Ishikawa (cell line): ENCODE data around the gene DPEP1.

Experiments used
- EP300 ChIP-seq: IDR thresholded peaks from 2 replicates; pipeline ENCODE4 v1.6.1; 2012; ENCODE audit warnings: borderline replicate concordance
- FOXM1 ChIP-seq: IDR thresholded peaks from 2 replicates; pipeline ENCODE4 v1.6.1; 2012; ENCODE audit warnings: low read depth, borderline replicate concordance
- RAD21 ChIP-seq: IDR thresholded peaks from 2 replicates; pipeline ENCODE4 v1.6.1; 2012; ENCODE audit warnings: low read depth

GRCh38 chr16:89629827-89630610 lies 16.6 kb downstream of the DPEP1 start:
- TF ChIP-seq EP300 (no peak), FOXM1 (no peak), RAD21 (no peak)
